GM19452 (cell line): ENCODE measurements around the gene SRP9.
"Not testable (repeated sequence)": the region's sequence is repeated elsewhere in the genome, so short reads cannot be mapped to it uniquely, and the experiment has no call there.

Experiments
- ATAC-seq: cut with Tn5 transposase; IDR thresholded peaks from one replicate; pipeline ENCODE4 v1.9.1; 2021; ENCODE audit not compliant: unreplicated experiment

The SRP9 gene

GRCh38 chr1:225774281-225775147 lies 3.1 kb upstream of the SRP9 start:
- ATAC-seq: no peak

- no peak for ATAC-seq
These were observed 1.3 kb upstream of the SRP9 start for GRCh38 chr1:225776294-225776693.

- ATAC-seq: no peak
These were observed 506 bp upstream of the SRP9 start for GRCh38 chr1:225777058-225777582.

GRCh38 chr1:225778337-225778669 lies 677 bp downstream of the SRP9 start:
- no peak for ATAC-seq

GRCh38 chr1:225779165-225779564 lies 1.5 kb downstream of the SRP9 start:
- not testable (repeated sequence) for ATAC-seq

- no peak for ATAC-seq
These were observed 2.5 kb downstream of the SRP9 start for GRCh38 chr1:225780134-225780533.

- ATAC-seq: no peak
These were observed 3.0 kb downstream of the SRP9 start for GRCh38 chr1:225780630-225781029.

- ATAC-seq: not testable (repeated sequence)
These were observed 11.5 kb downstream of the SRP9 start for GRCh38 chr1:225789142-225789541.

- no peak for ATAC-seq
These were observed 17.3 kb downstream of the SRP9 start for GRCh38 chr1:225794954-225795353.

- ATAC-seq: not testable (repeated sequence)
These were observed 18.5 kb downstream of the SRP9 start for GRCh38 chr1:225796097-225796496.

- not testable (repeated sequence) for ATAC-seq
These were observed 23.5 kb downstream of the SRP9 start for GRCh38 chr1:225801146-225801545.

- ATAC-seq: no peak
These were observed 28.6 kb downstream of the SRP9 start for GRCh38 chr1:225806249-225806648.

- ATAC-seq: not testable (repeated sequence)
These were observed 29.1 kb downstream of the SRP9 start for GRCh38 chr1:225806736-225807135.

GRCh38 chr1:225808136-225808535 lies 30.5 kb downstream of the SRP9 start:
- ATAC-seq: no peak

GRCh38 chr1:225809842-225810578 lies 32.4 kb downstream of the SRP9 start, which contains the start of gene EPHX1:
TSS of gene EPHX1 (plus strand) at chr1:225810124. CDS start at chr1:225828730, 18,606 bp downstream.
- peak; percentile 97 for ATAC-seq

GRCh38 chr1:225810579-225811538 lies 33.2 kb downstream of the SRP9 start:
- not testable (repeated sequence) for ATAC-seq

- no peak for ATAC-seq
These were observed 34.2 kb downstream of the SRP9 start for GRCh38 chr1:225811622-225812487.

- ATAC-seq: no peak
These were observed 35.0 kb downstream of the SRP9 start for GRCh38 chr1:225812488-225813213.
